IMR-90 (cell line): Measurements from ENCODE around the gene SLC22A14.

Experiments used
- CEBPB ChIP-seq: IDR thresholded peaks from 2 replicates; pipeline ENCODE4 v1.6.1; 2012; ENCODE audit warnings: low read depth, low read length, improper control_type of control experiment
- RAD21 ChIP-seq: IDR thresholded peaks from 2 replicates; pipeline ENCODE4 v1.6.1; 2012; ENCODE audit warnings: low read length, improper control_type of control experiment
- SMC3 ChIP-seq: fragments of 150-350 bp; IDR thresholded peaks from 2 replicates; pipeline ENCODE4 v1.6.1; 2016; ENCODE audit warnings: low read depth, mild to moderate bottlenecking, antibody characterized with exemption, low read length, moderate library complexity
- TF ChIP-seq, protein P1 (sequence below): conservative IDR thresholded peaks from 2 replicates; pipeline ENCODE4 v1.5.1; 2012; ENCODE audit warnings: mild to moderate bottlenecking, low read depth, low read length, improper control_type of control experiment

GRCh38 chr3:38327335-38328009 is 45.4 kb downstream of the SLC22A14 start:
- TF ChIP-seq, protein P1, sequence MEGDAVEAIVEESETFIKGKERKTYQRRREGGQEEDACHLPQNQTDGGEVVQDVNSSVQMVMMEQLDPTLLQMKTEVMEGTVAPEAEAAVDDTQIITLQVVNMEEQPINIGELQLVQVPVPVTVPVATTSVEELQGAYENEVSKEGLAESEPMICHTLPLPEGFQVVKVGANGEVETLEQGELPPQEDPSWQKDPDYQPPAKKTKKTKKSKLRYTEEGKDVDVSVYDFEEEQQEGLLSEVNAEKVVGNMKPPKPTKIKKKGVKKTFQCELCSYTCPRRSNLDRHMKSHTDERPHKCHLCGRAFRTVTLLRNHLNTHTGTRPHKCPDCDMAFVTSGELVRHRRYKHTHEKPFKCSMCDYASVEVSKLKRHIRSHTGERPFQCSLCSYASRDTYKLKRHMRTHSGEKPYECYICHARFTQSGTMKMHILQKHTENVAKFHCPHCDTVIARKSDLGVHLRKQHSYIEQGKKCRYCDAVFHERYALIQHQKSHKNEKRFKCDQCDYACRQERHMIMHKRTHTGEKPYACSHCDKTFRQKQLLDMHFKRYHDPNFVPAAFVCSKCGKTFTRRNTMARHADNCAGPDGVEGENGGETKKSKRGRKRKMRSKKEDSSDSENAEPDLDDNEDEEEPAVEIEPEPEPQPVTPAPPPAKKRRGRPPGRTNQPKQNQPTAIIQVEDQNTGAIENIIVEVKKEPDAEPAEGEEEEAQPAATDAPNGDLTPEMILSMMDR, result no peak
- TF ChIP-seq SMC3 (no peak), RAD21 (no peak), CEBPB (no peak)
